ENCODE data around the gene SLCO2A1.

SLCO2A1 gene

DNA sequence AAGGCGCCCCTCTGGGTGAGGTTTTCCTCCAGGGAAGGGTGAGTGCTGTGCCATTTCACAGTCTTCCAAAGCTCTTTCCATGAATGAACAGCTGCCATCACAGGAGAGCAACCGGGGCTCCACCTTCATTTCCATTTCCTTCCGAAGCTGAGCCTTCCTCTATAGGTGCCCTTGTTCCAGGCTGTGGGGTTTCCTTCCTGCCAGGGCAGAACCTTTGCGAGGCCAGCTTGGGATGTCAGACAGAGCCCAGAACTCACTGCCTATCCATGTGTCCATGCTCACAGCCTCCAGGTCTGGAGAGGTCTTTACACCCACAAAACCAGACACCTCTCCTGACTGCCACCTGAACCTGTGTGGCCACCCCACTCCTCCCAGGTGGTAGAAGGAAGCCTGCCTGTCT, 49.2 kb downstream of the SLCO2A1 start:
- no peak for DNase-seq (ENCODE audit: low read depth)

DNA sequence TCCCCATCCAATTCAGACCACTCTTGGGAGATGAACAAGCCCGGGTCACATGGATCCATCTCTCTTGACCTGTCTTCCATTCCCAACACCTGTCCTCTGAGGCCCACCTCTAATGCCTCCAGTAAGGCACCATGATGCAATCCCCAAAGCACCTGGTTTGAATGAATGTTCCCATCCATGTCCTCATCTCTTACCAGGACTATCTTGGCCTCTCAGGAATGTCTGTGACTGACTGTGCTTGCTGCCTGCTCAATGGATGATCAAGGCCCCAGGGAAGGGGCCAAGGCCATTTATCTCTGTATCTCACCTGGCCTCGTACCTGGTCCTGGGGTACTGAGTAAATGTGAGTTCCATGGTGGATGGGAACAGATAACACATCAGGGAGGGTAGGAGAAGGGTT, 49.7 kb downstream of the SLCO2A1 start:
- DNase-seq (ENCODE audit: low read depth): no peak

DNA sequence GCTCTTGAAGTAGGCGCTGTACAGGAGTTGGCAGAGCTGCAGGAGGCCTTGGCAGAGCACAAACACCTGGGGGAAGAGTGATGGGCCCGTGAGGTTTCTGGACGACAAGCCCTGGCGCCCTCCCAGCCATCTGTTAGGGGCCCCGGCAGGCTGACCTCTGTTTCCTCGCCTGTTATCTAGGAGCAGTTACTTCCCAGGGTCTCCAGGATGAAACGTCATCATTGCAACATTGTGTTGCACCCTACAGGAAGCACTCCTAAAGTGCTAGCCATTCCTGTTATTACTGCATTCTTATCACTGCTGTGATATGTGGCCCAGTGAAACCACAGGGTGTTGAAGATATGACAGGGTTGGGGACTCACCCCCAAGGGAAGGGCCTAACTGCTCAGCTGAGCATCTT, 50.2 kb downstream of the SLCO2A1 start:
- DNase-seq (ENCODE audit: low read depth): no peak

GRCh38 chr3:133977568-133977967, 52.2 kb downstream of the SLCO2A1 start:
- no peak for DNase-seq (ENCODE audit: low read depth)

DNA sequence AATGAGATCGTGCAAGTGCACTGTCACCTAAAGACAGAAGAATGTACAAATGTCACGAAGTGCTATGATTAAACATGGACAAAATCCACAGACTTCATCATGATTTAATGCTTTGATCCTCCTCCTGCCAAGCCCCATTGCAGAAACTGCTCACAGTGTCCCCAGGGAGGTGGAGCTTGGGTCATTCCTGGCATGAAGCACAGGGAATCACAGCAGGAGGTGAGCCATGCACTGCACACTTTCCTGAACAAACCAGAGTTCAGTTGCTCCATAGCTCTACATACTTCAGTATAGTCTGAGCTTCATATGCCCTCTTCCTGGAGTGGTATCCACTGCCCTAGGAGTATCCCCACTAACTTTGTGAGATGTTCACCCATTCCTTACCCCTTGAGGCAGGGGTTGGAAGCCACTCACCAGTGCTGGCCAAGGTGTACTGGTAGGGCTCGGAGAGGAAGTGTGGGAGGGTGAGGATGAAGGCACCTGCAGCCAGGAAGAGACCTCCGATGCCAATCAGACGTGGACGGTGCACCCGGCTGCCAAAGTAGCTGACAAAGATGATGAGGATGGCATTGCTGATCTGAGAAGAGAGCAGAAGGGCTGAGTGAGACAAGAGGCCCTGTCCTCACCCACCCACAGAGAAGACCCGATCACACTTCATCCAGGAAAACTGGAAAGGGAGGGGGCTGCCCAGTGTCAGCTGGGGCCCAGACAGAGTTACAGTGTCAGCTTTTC, 56.3 kb downstream of the SLCO2A1 start:
- no peak for DNase-seq (ENCODE audit: low read depth)

DNA sequence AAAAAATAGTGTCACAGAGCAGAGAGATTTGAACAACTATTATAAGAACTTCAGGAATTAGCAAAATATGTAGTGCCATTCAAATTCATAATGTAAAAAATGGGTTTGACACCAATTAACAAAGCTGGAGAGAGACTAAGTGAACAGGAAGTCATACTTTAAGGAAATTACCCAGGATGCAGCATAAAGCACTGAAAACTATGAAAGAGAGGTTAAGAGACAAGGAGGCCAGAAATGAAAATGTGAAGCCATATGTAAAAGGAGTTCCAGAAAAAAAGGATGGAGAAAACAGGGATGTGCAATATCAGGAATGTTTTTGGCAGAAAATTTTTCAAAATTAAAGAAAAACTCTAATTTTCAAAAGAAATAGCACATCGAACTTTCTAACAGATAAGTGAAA, 57.6 kb downstream of the SLCO2A1 start:
- DNase-seq (ENCODE audit: low read depth): no peak

GRCh38 chr3:133970916-133971315, 58.8 kb downstream of the SLCO2A1 start:
- no peak for DNase-seq (ENCODE audit: low read depth)

DNA sequence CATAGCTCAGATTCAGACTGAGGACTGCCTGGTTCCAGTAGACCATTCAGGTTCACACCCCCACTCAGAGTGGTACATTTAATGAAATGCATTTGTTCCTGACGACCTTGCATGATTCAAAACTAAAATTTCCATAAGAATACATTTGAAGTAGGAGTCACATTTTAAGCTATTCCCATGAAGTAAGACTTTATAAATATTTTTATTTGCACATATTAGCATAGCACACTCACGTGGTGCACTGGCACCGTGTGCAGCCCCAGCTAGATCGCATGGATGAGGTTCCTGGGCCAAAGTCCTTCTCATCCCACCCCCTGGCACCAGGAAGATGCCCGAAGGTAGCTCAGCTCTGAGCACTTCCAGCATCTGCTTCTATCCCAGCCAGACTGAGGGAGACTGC, 59.4 kb downstream of the SLCO2A1 start:
- no peak for DNase-seq (ENCODE audit: low read depth)

DNA sequence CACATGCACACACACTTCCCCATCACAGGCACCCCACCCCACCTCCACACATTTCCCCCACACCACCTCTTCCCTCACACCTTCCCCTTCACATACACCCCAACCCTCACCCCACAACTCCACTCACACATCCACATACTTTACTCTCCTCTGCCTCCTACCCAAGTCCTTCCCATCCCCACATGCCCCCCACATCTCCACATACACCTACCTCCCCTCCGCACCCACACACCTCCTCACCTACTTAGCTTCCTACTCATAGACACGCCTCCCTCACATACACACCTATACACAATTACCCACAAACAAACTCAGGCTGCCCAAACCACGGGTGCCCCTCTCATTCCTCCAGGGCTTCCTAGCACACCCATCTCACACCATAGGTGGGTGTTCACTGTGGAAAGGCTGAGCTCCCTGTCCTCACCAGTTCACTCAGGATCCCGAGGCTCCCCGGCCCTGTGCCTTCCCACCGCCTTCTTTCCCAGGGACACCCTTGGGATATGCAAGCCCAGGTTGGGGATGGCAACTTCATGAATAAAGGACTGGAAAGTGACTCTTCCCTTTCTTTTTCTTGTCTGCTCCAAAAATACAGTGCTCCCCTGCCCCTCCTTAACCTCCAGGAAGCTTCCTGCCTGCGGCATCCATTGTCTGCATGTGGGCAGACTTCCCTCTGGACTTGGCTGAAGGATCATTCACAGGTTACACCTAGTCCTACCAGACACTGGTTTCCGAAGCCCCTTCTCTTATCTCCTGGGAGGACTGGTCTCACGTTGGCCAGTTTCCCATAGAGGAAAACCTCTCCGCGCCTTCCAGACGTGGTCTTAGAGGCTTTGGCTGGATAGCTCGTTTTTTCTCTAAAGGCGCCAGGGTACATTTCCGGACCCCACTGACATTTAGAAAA, 61.5 kb downstream of the SLCO2A1 start:
- DNase-seq (ENCODE audit: low read depth): no peak

DNA sequence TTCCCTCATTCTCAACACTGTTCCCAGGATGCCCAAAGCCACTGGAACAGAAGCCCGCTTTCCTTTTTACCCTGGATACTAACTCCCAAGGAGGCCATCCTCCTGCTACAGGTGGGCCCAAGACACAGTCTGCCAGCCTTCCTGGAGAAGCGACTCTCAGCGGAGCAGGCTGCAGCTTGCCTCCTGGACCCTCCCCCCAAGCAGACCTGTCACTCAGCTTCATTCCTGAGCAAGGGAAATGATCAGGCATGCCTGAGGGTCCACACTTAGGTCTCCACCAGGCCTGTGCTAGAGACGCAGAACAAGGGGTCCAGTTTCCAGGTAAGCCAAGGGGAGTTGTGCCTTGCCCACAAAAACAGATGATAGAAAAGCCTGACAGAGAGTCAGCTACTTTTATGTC, 62.8 kb downstream of the SLCO2A1 start:
- DNase-seq (ENCODE audit: low read depth): no peak

GRCh38 chr3:133965906-133966305, 63.8 kb downstream of the SLCO2A1 start:
- DNase-seq (ENCODE audit: low read depth): no peak

DNA sequence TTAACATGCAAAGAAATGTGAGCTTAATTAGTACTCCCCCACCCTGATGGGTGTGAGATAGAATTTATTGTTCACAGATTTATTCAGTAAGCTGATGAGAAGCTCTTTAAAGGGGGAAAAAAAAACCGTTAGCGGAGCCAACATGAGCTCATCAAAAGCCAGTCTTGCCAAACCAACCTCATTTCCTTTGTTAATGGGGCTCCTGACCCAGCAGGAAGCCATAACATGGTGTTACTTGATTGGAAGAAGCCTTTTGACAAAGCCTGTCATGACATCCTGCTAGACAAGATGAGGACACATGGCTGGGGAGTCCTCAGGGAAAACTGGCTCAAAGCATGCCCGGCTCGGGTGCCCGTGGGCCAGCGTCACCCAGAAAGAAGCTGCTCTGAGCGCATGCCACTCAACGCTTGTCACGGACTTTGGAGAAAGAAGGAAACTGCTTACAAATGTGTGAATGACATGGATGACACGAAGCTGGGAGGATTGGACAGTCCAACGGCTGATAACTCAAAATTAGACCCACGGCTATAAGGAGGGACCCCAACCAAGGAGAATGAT, 64.6 kb downstream of the SLCO2A1 start:
- no peak for DNase-seq (ENCODE audit: low read depth)

DNA sequence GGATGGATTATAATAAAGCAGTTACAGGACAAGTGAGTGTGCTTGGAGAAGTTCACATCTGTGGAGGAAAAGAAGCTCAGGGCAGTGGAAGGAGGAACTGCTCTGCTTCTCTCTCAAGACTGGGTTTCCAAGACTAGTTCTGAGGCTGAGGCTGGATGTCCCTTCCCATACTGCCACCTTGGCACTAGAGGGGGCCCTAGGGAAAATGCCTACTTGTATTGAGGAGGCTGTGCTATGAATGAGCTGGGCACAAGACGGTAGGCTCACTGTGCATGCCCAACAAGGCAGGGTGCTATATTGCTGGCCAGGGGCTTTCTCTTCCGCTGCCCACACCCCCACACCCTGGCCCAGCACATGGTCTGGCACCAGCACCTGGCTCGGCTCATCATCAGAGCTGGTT, 65.2 kb downstream of the SLCO2A1 start:
- no peak for DNase-seq (ENCODE audit: low read depth)

DNA sequence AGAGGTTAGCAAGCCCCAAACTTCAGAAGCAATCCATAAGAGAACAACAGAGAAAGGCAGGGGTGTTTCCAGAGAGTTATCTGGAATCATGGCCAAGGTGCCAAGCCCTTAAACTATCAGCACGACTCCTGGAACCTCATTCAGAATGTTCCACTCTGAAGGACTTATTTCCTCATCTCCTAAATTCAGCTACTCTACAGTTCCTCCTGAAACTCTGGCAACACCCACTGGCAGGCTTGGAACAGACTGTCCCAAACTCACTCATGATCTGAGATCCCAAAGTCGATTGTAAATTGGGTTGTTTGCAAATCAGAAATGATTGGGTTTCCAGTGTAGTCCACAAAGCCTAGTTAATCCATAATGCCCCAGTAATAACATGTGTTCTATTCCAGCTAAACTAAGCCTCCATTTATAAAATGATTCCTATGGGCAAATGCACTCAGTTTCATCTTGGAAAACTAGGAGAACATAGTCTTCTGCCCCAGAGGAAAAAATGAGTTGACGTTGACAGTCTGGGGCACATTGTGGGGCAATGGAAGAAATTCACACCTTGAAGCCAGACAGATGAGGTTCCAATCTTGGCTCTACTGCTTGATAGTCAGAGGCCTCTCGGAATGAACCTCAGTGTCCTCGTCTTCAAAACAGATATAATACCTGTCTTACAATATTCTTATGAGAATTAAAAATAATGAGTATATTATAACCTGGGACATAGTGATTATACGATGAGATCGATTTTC, 65.9 kb downstream of the SLCO2A1 start:
- no peak for DNase-seq (ENCODE audit: low read depth)

DNA sequence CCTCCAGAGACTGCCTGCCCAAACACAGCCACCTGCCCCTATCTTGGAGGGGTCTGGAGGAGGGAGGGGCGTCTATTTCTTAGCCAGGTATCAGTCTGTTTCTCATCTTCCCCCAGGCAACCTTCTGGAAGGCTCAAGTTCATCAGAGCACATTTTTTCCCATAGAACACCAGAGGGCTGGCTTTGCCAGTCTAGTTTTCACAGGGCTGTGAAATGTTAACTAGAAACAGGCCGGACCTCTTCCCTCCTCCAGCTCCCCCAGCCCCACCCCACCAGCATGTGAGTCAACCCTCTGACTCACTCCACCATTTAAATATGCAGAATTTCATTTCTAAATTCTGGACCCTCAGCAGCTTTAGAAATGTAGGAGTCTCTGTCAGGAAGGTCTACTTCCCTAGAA, 66.9 kb downstream of the SLCO2A1 start:
- DNase-seq (ENCODE audit: low read depth): no peak

GRCh38 chr3:133958071-133958805, 71.5 kb downstream of the SLCO2A1 start:
- no peak for DNase-seq (ENCODE audit: low read depth)

DNA sequence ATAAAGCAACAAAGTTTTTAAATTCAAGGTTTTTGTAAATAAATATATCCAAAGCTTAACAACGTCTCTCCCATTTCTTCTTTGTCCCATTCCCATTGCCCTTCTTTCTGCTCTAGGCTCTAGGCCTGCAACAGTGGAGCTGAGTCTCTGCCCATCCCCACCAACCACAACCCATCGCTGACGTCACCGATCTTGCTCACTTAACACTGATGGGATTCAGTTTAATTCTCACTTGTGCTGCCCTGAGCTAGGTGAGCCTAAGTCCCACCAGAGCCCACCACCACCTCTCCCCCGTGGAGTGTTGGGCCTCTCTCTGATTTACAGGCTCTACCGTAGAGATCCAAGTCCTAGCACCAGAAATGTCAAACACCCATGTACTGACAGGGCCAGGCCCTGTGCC, 72.7 kb downstream of the SLCO2A1 start:
- no peak for DNase-seq (ENCODE audit: low read depth)

DNA sequence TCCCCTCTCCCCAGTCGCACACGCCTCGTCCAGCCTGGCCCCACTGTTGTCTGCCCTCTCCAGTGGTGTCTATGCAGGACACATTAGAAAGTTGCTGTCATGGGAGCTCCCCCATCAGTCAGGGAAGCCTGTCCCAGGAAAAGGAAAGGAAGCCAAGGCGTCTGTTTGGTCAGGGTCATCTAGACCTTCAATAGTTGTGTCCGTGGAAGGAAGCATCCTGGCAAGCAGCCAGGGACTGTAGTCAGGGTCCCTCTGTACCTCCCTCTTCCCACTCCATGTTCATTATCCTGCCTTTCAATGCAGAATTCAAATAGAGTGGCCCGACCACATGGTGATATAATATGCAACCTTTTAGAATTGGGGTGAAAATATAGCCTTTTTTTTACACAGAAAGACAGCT, 73.4 kb downstream of the SLCO2A1 start:
- no peak for DNase-seq (ENCODE audit: low read depth)

- DNase-seq (ENCODE audit: low read depth): no peak
Measured at GRCh38 chr3:133955892-133956291, 73.8 kb downstream of the SLCO2A1 start.

- DNase-seq (ENCODE audit: low read depth): no peak
Measured at GRCh38 chr3:133954717-133955360, 74.9 kb downstream of the SLCO2A1 start.

- no peak for DNase-seq (ENCODE audit: low read depth)
Measured at GRCh38 chr3:133953297-133953696, 76.4 kb downstream of the SLCO2A1 start.

Data from stimulated activated CD8-positive, alpha-beta memory T cell treated with anti-CD3 and anti-CD28 coated beads, Interleukin-15, amount 100 ng/mL, for 24 hours (primary cell).